ENCODE results near the gene TRPC1.

- no peak for TF ChIP-seq CTCF (optimal IDR thresholded peaks at IDR 0.05 in 1 of 3, IDR thresholded peaks at IDR 0.05 in 1 of 3, conservative IDR thresholded peaks at IDR 0.05 in 1 of 3; ENCODE audit: extremely low read depth in 1 of 3, insufficient read depth in 2 of 3, low read length in 3 of 3)
- TF ChIP-seq EZH2 (IDR thresholded peaks at IDR 0.05; ENCODE audit: low read length): no peak
These were observed 113.7 kb downstream of the TRPC1 start for GRCh38 chr3:142837526-142837925.

Data from keratinocyte (primary cell).